HEK293 (cell line): ENCODE measurements around the gene MTFR1L.

ENCODE experiments used
- CTCF ChIA-PET: fragments of 350-600 bp; formaldehyde crosslinking; extraction: SDS; loops from one replicate; lab custom pipeline; 2021; ENCODE audit warnings: antibody characterized with exemption; lab: Yijun Ruan, JAX
- POLR2A ChIA-PET: fragments of 300-600 bp; formaldehyde crosslinking; extraction: SDS; loops from one replicate; lab custom pipeline; 2020; ENCODE audit warnings: antibody characterized with exemption, inconsistent platforms; lab: Yijun Ruan, JAX
- H3K27ac ChIP-seq: fragments of 200-500 bp; sonication (Bioruptor generic); 2 replicates; pipeline ENCODE4 v1.5.1; 2014; ENCODE audit warnings: low read depth, low read length, control low read depth, inconsistent platforms; ENCODE audit errors: extremely low read depth
- H3K36me3 ChIP-seq, 2 experiments: fragments of 200-500 bp in 1 of 2; sonication (Bioruptor generic) in 1 of 2; 1 replicate in 1 of 2; 2 replicates in 1 of 2; pipeline ENCODE4 v1.5.1; 2014 to 2017; ENCODE audit warnings: inconsistent platforms in 2 of 2, low read length in 2 of 2; ENCODE audit not compliant: control insufficient read depth in 2 of 2, insufficient read depth in 1 of 2
- H3K4me1 ChIP-seq: fragments of 200-500 bp; sonication (Bioruptor generic); 2 replicates; pipeline ENCODE4 v1.5.1; 2014; ENCODE audit warnings: mild to moderate bottlenecking, low read length, inconsistent platforms; ENCODE audit not compliant: control insufficient read depth, insufficient read depth
- H3K4me3 ChIP-seq: 2 replicates; pipeline ENCODE4 v1.5.1; 2011; ENCODE audit warnings: low read depth, mild to moderate bottlenecking, control low read depth, low read length, moderate library complexity
- H3K9me3 ChIP-seq: fragments of 200-500 bp; sonication (Bioruptor generic); 2 replicates; pipeline ENCODE4 v1.5.1; 2014; ENCODE audit warnings: low read depth, low read length, inconsistent platforms; ENCODE audit not compliant: control insufficient read depth, insufficient read depth
- BCL11B ChIP-seq: fragments of 450-650 bp; formaldehyde crosslinking; IDR thresholded peaks from 2 replicates; pipeline ENCODE4 v1.5.1; 2016; ENCODE audit warnings: low read depth, missing biosample characterization, missing genetic modification characterization
- GLIS1 ChIP-seq: fragments of 450-650 bp; formaldehyde crosslinking; IDR thresholded peaks from 2 replicates; pipeline ENCODE4 v1.5.1; 2016; ENCODE audit warnings: missing biosample characterization, missing genetic modification characterization
- KLF1 ChIP-seq: fragments of 450-650 bp; formaldehyde crosslinking; IDR thresholded peaks from 2 replicates; pipeline ENCODE4 v1.5.1; 2016; ENCODE audit warnings: missing biosample characterization, missing genetic modification characterization
- KLF16 ChIP-seq: fragments of 450-650 bp; formaldehyde crosslinking; IDR thresholded peaks from 2 replicates; pipeline ENCODE4 v1.5.1; 2017; ENCODE audit warnings: missing biosample characterization, missing genetic modification characterization
- KLF7 ChIP-seq: fragments of 450-650 bp; formaldehyde crosslinking; IDR thresholded peaks from 2 replicates; pipeline ENCODE4 v1.5.1; 2016; ENCODE audit warnings: missing biosample characterization, missing genetic modification characterization, borderline replicate concordance
- MEIS1 ChIP-seq: sonication (generic); formaldehyde crosslinking; IDR thresholded peaks from 2 replicates; pipeline ENCODE4 v1.8.1; 2022; ENCODE audit warnings: missing genetic modification reagents, mild to moderate bottlenecking, borderline replicate concordance
- MYNN ChIP-seq: fragments of 450-650 bp; formaldehyde crosslinking; IDR thresholded peaks from 2 replicates; pipeline ENCODE4 v1.5.1; 2016; ENCODE audit warnings: missing biosample characterization, missing genetic modification characterization, borderline replicate concordance
- MZF1 ChIP-seq: fragments of 450-650 bp; formaldehyde crosslinking; IDR thresholded peaks from 2 replicates; pipeline ENCODE4 v1.5.1; 2017; ENCODE audit warnings: missing biosample characterization, missing genetic modification characterization, borderline replicate concordance
- OVOL3 ChIP-seq: fragments of 450-650 bp; formaldehyde crosslinking; IDR thresholded peaks from 2 replicates; pipeline ENCODE4 v1.5.1; 2016; ENCODE audit warnings: missing biosample characterization, missing genetic modification characterization
- PATZ1 ChIP-seq: fragments of 450-650 bp; formaldehyde crosslinking; IDR thresholded peaks from 2 replicates; pipeline ENCODE4 v1.5.1; 2016; ENCODE audit warnings: missing biosample characterization, missing genetic modification characterization
- REST ChIP-seq: fragments of 450-650 bp; formaldehyde crosslinking; IDR thresholded peaks from 2 replicates; pipeline ENCODE4 v1.5.1; 2016; ENCODE audit warnings: missing biosample characterization, missing genetic modification characterization
- SALL2 ChIP-seq: fragments of 450-650 bp; formaldehyde crosslinking; IDR thresholded peaks from 2 replicates; pipeline ENCODE4 v1.5.0; 2017; ENCODE audit warnings: missing biosample characterization, mild to moderate bottlenecking, missing genetic modification characterization, borderline replicate concordance
- ZBTB10 ChIP-seq: fragments of 450-650 bp; formaldehyde crosslinking; IDR thresholded peaks from 2 replicates; pipeline ENCODE4 v1.5.1; 2016; ENCODE audit warnings: missing biosample characterization, missing genetic modification characterization
- ZFP37 ChIP-seq: fragments of 450-650 bp; formaldehyde crosslinking; IDR thresholded peaks from 2 replicates; pipeline ENCODE4 v1.5.1; 2016; ENCODE audit warnings: missing biosample characterization, missing genetic modification characterization
- ZFP41 ChIP-seq: fragments of 450-650 bp; formaldehyde crosslinking; IDR thresholded peaks from 2 replicates; pipeline ENCODE4 v1.5.1; 2016; ENCODE audit warnings: missing biosample characterization, missing genetic modification characterization, borderline replicate concordance
- ZFP69B ChIP-seq: fragments of 450-650 bp; formaldehyde crosslinking; IDR thresholded peaks from 2 replicates; pipeline ENCODE4 v1.5.1; 2016; ENCODE audit warnings: missing biosample characterization, missing genetic modification characterization
- ZNF148 ChIP-seq: fragments of 450-650 bp; formaldehyde crosslinking; IDR thresholded peaks from 2 replicates; pipeline ENCODE4 v1.5.0; 2017; ENCODE audit warnings: missing biosample characterization, missing genetic modification characterization, borderline replicate concordance
- ZNF175 ChIP-seq: fragments of 450-650 bp; formaldehyde crosslinking; IDR thresholded peaks from 2 replicates; pipeline ENCODE4 v1.5.1; 2016; ENCODE audit warnings: missing biosample characterization, missing genetic modification characterization
- ZNF335 ChIP-seq: fragments of 450-650 bp; formaldehyde crosslinking; conservative IDR thresholded peaks from 2 replicates; pipeline ENCODE4 v1.5.1; 2016; ENCODE audit warnings: missing biosample characterization, missing genetic modification characterization
- ZNF350 ChIP-seq: fragments of 450-650 bp; formaldehyde crosslinking; IDR thresholded peaks from 2 replicates; pipeline ENCODE4 v1.5.0; 2017; ENCODE audit warnings: missing biosample characterization, mild to moderate bottlenecking, missing genetic modification characterization
- ZNF423 ChIP-seq: fragments of 450-650 bp; formaldehyde crosslinking; IDR thresholded peaks from 2 replicates; pipeline ENCODE4 v1.5.1; 2016; ENCODE audit warnings: missing biosample characterization, missing genetic modification characterization
- ZNF521 ChIP-seq: fragments of 450-650 bp; formaldehyde crosslinking; IDR thresholded peaks from 2 replicates; pipeline ENCODE4 v1.5.1; 2017; ENCODE audit warnings: missing biosample characterization, mild to moderate bottlenecking, missing genetic modification characterization
- ZNF544 ChIP-seq: fragments of 450-650 bp; formaldehyde crosslinking; IDR thresholded peaks from 2 replicates; pipeline ENCODE4 v1.5.0; 2017; ENCODE audit warnings: missing biosample characterization, missing genetic modification characterization
- ZNF600 ChIP-seq: fragments of 450-650 bp; formaldehyde crosslinking; IDR thresholded peaks from 2 replicates; pipeline ENCODE4 v1.5.1; 2016; ENCODE audit warnings: missing biosample characterization, missing genetic modification characterization

MTFR1L gene

GRCh38 chr1:25799352-25799934 lies 20.3 kb upstream of the MTFR1L start (continued):
- TF ChIP-seq ZNF600 (0 out of 2 replicates have a peak, but pooled peaks have one; percentile 66), KLF7 (tag by site-specific recombination) (peak; percentile 22; the same call in 1 of the 2 replicates)

- no peaks in the 10 kb centered on the region for H3K9me3 ChIP-seq
- POLR2A ChIA-PET: interaction anchor here (1.1 to 3.1 kb wide), 4 partner anchors 10 to 568 kb away, joined by 4 to 14 read pairs (median 5); partner anchors contain the start of genes RSRP1 and SYF2
- CTCF ChIA-PET: interaction anchor here (0.5 to 3.9 kb wide), 8 partner anchors 10 to 312 kb away, joined by 3 to 32 read pairs (median 4); no protein-coding TSS in a partner anchor
- peaks cover 3 to 21% of the 10 kb centered on the region in 2 experiments; a peak in 2 of 3 replicates for H3K36me3 ChIP-seq
- peak within 1 kb of the TSS; percentile 51; the same call in 1 of the 2 replicates for H3K27ac ChIP-seq
- peaks cover 2% of the 10 kb centered on the region; the same call in 1 of the 2 replicates for H3K4me1 ChIP-seq
- H3K4me3 ChIP-seq: peak within 1 kb of the TSS; percentile 60
- TF ChIP-seq BCL11B (tag by site-specific recombination) (peak; percentile 84), ZNF148 (tag by site-specific recombination) (no peak), MEIS1 (CRISPR knock-in tag) (no peak), ZNF350 (no peak), ZNF335 (tag by site-specific recombination) (peak; percentile 9; the same call in 1 of the 2 replicates), ZFP37 (no peak), KLF1 (tag by site-specific recombination) (peak; percentile 33; the same call in 1 of the 2 replicates), ZNF175 (tag by site-specific recombination) (no peak), ZNF423 (no peak), ZFP69B (tag by site-specific recombination) (peak; percentile 52; the same call in 1 of the 2 replicates), SALL2 (tag by site-specific recombination) (no peak), GLIS1 (tag by site-specific recombination) (peak; percentile 64), ZNF544 (no peak), MZF1 (tag by site-specific recombination) (no peak), MYNN (tag by site-specific recombination) (no peak), ZNF521 (tag by site-specific recombination) (no peak), PATZ1 (tag by site-specific recombination) (peak; percentile 83), OVOL3 (no peak), ZFP41 (tag by site-specific recombination) (no peak), ZBTB10 (tag by site-specific recombination) (no peak), REST (no peak), KLF16 (tag by site-specific recombination) (0 out of 2 replicates have a peak, but pooled peaks have one; percentile 26)
Measured at GRCh38 chr1:25799935-25800702, 19.6 kb upstream of the MTFR1L start, which contains the start of gene SELENON. Gene SELENON (plus strand): TSS chr1:25800193. CDS start chr1:25800231, 38 bp downstream.
